ENCODE measurements around the gene ALDH2. TPM values are rescaled to one million over a fixed set of nuclear protein-coding genes. Genes with fewer than 3 reads are reported as not detected.

ALDH2 gene
- total and polyA plus RNA-seq, 2 of the 8 experiments (the other 6 are each of a cell fraction or from before 2014, with no cell fraction given) = 25.4 to 43.8 TPM

- TF ChIP-seq, protein P1, sequence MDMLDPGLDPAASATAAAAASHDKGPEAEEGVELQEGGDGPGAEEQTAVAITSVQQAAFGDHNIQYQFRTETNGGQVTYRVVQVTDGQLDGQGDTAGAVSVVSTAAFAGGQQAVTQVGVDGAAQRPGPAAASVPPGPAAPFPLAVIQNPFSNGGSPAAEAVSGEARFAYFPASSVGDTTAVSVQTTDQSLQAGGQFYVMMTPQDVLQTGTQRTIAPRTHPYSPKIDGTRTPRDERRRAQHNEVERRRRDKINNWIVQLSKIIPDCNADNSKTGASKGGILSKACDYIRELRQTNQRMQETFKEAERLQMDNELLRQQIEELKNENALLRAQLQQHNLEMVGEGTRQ (IDR thresholded peaks at IDR 0.05; ENCODE audit: low read length) = no peak
- TF ChIP-seq KDM1A (IDR thresholded peaks at IDR 0.05; ENCODE audit: borderline replicate concordance, low read length) = no peak
- peak; percentile 40; the same call in 1 of the 2 replicates for TF ChIP-seq SIX5 (IDR thresholded peaks at IDR 0.05; ENCODE audit: low read depth, low read length)
- TF ChIP-seq POLR2A (IDR thresholded peaks at IDR 0.05; ENCODE audit: control extremely low read depth in 1 of 2, low read depth in 2 of 2, low read length in 2 of 2) = peak; percentile 79 to 82
- no peak for TF ChIP-seq GABPA (IDR thresholded peaks at IDR 0.05; ENCODE audit: borderline replicate concordance, insufficient read depth, low read length)
- no peak for TF ChIP-seq CBX8 (IDR thresholded peaks at IDR 0.05; ENCODE audit: borderline replicate concordance, low read depth, low read length)
- no peak for TF ChIP-seq EGR1 (IDR thresholded peaks at IDR 0.05; ENCODE audit: borderline replicate concordance, low read depth, low read length)
- no peak for TF ChIP-seq POU5F1 (IDR thresholded peaks at IDR 0.05; ENCODE audit: low read depth, low read length)
- no peak for TF ChIP-seq HDAC6 (IDR thresholded peaks at IDR 0.05; ENCODE audit: low read depth, low read length)
- TF ChIP-seq RXRA (IDR thresholded peaks at IDR 0.05; ENCODE audit: insufficient read depth, low read depth, low read length) = no peak
- peak; percentile 89 for TF ChIP-seq KDM5A (IDR thresholded peaks at IDR 0.05; ENCODE audit: low read length)
- TF ChIP-seq GTF2F1 (IDR thresholded peaks at IDR 0.05; ENCODE audit: borderline replicate concordance, low read depth, low read length) = peak; percentile 51; the same call in 1 of the 2 replicates
- no peak for TF ChIP-seq RFX5 (IDR thresholded peaks at IDR 0.05; ENCODE audit: borderline replicate concordance, low read depth, low read length)
- peak in 1 of 2 experiments; percentile 38; a peak in 1 of 3 replicates for TF ChIP-seq EP300 (IDR thresholded peaks at IDR 0.05; ENCODE audit: borderline replicate concordance in 1 of 2, low read depth in 2 of 2, low read length in 2 of 2)
- TF ChIP-seq TAF7 (optimal IDR thresholded peaks at IDR 0.05; ENCODE audit: borderline replicate concordance, low read depth, low read length) = peak; percentile 85
- peak; percentile 95 for TF ChIP-seq TAF1 (IDR thresholded peaks at IDR 0.05; ENCODE audit: low read depth, low read length)
- TF ChIP-seq CREB1 (IDR thresholded peaks at IDR 0.05) = peak; percentile 99
- TF ChIP-seq SIRT6 (IDR thresholded peaks at IDR 0.05; ENCODE audit: low read length) = no peak
- peak; percentile 48 for TF ChIP-seq SAP30 (IDR thresholded peaks at IDR 0.05; ENCODE audit: insufficient read depth, insufficient replicate concordance, low read length)
- TF ChIP-seq KDM4A (IDR thresholded peaks at IDR 0.05; ENCODE audit: low read depth, low read length, severe bottlenecking) = peak; percentile 100
- no peak for TF ChIP-seq SUZ12 (IDR thresholded peaks at IDR 0.05; ENCODE audit: low read length)
Observed at GRCh38 chr12:111841750-111842555, 75.2 kb downstream of the ALDH2 start, which contains the start of gene MAPKAPK5 (continued).
